ENCODE data around the gene IGSF9B. TPM values are rescaled to one million over a fixed set of nuclear protein-coding genes. Genes with fewer than 3 reads are reported as not detected.

Gene IGSF9B
- total and polyA plus RNA-seq, 9 of the 15 experiments (the other 6 are each of a cell fraction or from before 2014, with no cell fraction given): 0.09 TPM; not detected in 8

DNA sequence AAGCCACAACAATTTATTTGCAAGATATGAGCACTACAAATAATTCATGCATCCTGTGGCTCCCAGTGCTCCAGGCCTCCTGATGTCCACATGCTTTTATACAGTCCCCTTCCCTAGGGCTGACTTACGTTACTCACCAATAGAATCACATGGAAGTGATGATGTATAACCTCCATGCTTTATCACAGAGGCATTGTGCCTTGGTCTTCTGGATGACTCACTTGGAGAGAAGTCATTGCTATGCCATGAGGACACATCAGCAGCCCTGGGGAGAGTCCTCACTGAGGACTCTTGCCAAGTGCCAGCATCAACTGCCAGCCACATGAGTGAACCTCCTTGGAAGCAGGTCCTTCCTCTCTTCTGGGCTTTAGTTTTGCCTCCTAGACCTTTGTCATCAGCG, 22.0 kb upstream of the IGSF9B start:
- in situ Hi-C loops (cut with MboI): no loop called here
- Histone ChIP-seq H2AFZ (ENCODE audit: low read depth, low read length) (no peak overlapping the region), H3K4me2 (ENCODE audit: insufficient read depth, low read length) (no peak overlapping the region), H3K4me1 (replicated peaks in 1 of 2; ENCODE audit: control insufficient read depth in 2 of 2, insufficient read depth in 2 of 2, low read length in 2 of 2) (no peaks in the 10 kb centered on the region), H4K20me1 (replicated peaks; ENCODE audit: control insufficient read depth, insufficient read depth, low read length) (no peaks in the 10 kb centered on the region), H3K9me1 (ENCODE audit: control insufficient read depth, insufficient read depth, low read length) (no peaks in the 10 kb centered on the region), H3K9me3 (replicated peaks; ENCODE audit: control insufficient read depth, insufficient read depth, low read depth, low read length) (no peaks in the 10 kb centered on the region), H3K4me3 (no peak overlapping the region), H3K36me3 (ENCODE audit: control insufficient read depth, insufficient read depth, low read length) (no peaks in the 10 kb centered on the region), H3K79me2 (ENCODE audit: control insufficient read depth, insufficient read depth, low read length) (no peaks in the 10 kb centered on the region), H3K9ac (ENCODE audit: insufficient read depth in 1 of 2, low read depth in 2 of 2, low read length in 2 of 2) (no peak overlapping the region), H3K27me3 (ENCODE audit: control insufficient read depth in 2 of 2, insufficient read depth in 2 of 2, low read length in 2 of 2) (peaks cover 6 to 42% of the 10 kb centered on the region in 2 experiments; a peak in 3 of 5 replicates), H3K27ac (ENCODE audit: extremely low read depth, low read depth, low read length) (no peak overlapping the region)
- FAIRE-seq (no peak), ATAC-seq (no peak), DNase-seq (ENCODE audit: extremely low read depth in 1 of 4, low spot score in 3 of 4) (no peak)
- TF ChIP-seq CBX2 (IDR thresholded peaks at IDR 0.05; ENCODE audit: insufficient read depth, low read length, poor library complexity, severe bottlenecking) (no peak), SRSF7 (optimal IDR thresholded peaks at IDR 0.05; ENCODE audit: low read depth, low read length) (no peak), RBM15 (IDR thresholded peaks at IDR 0.05; ENCODE audit: insufficient read depth, low read length) (no peak), XRCC4 (IDR thresholded peaks at IDR 0.05; ENCODE audit: extremely low read depth, insufficient read depth, insufficient read length) (no peak), BDP1 (IDR thresholded peaks at IDR 0.05; ENCODE audit: insufficient read depth, insufficient read length) (no peak), SAFB2 (IDR thresholded peaks at IDR 0.05; ENCODE audit: borderline replicate concordance, low read depth, low read length, severe bottlenecking) (no peak), RBFOX2 (IDR thresholded peaks at IDR 0.05; ENCODE audit: low read depth, low read length) (no peak), ZNF431 (CRISPR knock-in tag; IDR thresholded peaks at IDR 0.05) (no peak)
- TF ChIP-seq, protein P1, sequence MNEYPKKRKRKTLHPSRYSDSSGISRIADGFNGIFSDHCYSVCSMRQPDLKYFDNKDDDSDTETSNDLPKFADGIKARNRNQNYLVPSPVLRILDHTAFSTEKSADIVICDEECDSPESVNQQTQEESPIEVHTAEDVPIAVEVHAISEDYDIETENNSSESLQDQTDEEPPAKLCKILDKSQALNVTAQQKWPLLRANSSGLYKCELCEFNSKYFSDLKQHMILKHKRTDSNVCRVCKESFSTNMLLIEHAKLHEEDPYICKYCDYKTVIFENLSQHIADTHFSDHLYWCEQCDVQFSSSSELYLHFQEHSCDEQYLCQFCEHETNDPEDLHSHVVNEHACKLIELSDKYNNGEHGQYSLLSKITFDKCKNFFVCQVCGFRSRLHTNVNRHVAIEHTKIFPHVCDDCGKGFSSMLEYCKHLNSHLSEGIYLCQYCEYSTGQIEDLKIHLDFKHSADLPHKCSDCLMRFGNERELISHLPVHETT (CRISPR knock-in tag; conservative IDR thresholded peaks at IDR 0.05 in 1 of 2, IDR thresholded peaks at IDR 0.05 in 1 of 2): no peak
- WGBS (ENCODE audit: insufficient coverage, low coverage, missing lambda C conversion rate): 0% methylated on average over 2 of the region's 2 CpGs
- ChIA-PET CTCF (ENCODE audit: low intra/inter-chr PET ratio) (no interaction called here), POLR2A (no interaction called here)
- intact Hi-C loops (cut with micrococcal nuclease): no loop called here
- BruUV-seq (replicated peaks): no TSS peak
